Measurements from ENCODE around the gene CCDC142.

GRCh38 chr2:74512744-74513604 is 30.2 kb upstream of the CCDC142 start:
- TF ChIP-seq, protein P1, sequence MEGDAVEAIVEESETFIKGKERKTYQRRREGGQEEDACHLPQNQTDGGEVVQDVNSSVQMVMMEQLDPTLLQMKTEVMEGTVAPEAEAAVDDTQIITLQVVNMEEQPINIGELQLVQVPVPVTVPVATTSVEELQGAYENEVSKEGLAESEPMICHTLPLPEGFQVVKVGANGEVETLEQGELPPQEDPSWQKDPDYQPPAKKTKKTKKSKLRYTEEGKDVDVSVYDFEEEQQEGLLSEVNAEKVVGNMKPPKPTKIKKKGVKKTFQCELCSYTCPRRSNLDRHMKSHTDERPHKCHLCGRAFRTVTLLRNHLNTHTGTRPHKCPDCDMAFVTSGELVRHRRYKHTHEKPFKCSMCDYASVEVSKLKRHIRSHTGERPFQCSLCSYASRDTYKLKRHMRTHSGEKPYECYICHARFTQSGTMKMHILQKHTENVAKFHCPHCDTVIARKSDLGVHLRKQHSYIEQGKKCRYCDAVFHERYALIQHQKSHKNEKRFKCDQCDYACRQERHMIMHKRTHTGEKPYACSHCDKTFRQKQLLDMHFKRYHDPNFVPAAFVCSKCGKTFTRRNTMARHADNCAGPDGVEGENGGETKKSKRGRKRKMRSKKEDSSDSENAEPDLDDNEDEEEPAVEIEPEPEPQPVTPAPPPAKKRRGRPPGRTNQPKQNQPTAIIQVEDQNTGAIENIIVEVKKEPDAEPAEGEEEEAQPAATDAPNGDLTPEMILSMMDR (IDR thresholded peaks at IDR 0.05) = no peak
- no peak for TF ChIP-seq POLR2A (IDR thresholded peaks at IDR 0.05)
